ENCODE results near the gene TCAP. TPM values are rescaled to one million over a fixed set of nuclear protein-coding genes. Genes with fewer than 3 reads are reported as not detected.

Gene TCAP
- total RNA-seq, 1 donor, result not detected

- DNase-seq (ENCODE audit: low read depth), result no peak
- TF ChIP-seq CTCF (IDR thresholded peaks at IDR 0.05; ENCODE audit: insufficient read depth, low read depth, low read length), result no peak
These were observed 50.4 kb downstream of the TCAP start for GRCh38 chr17:39715375-39716072.

More at GRCh38 chr17:39715375-39716072, 50.4 kb downstream of the TCAP start:
- H3K4me3 ChIP-seq (ENCODE audit: low read depth, low read length), result no peak overlapping the region

Other genes with a start within 250 kb of the TCAP start
- gene MED1, start 214.1 kb upstream of the TCAP start, total RNA-seq, result 20.3 and 31.1 TPM in 2 replicates
- 39.3 and 39.6 TPM in 2 replicates for gene CDK12, start 203.9 kb upstream of the TCAP start, total RNA-seq
- not detected in 2 replicates for gene NEUROD2, start 57.4 kb upstream of the TCAP start, total RNA-seq
- gene PPP1R1B, start 38.4 kb upstream of the TCAP start, total RNA-seq, result not detected in 2 replicates
- 23.7 and 42.5 TPM in 2 replicates for gene STARD3, start 28.2 kb upstream of the TCAP start, total RNA-seq
- not detected in 2 replicates for gene PNMT, start 3.1 kb downstream of the TCAP start, total RNA-seq
- gene PGAP3, start 22.7 kb downstream of the TCAP start, total RNA-seq, result 4.7 and 7.7 TPM in 2 replicates
- 42.2 and 47.1 TPM in 2 replicates for gene ERBB2, start 34.7 kb downstream of the TCAP start, total RNA-seq
- 19.0 and 30.3 TPM in 2 replicates for gene MIEN1, start 65.2 kb downstream of the TCAP start, total RNA-seq
- 0.97 and 1.3 TPM in 2 replicates for gene GRB7, start 72.6 kb downstream of the TCAP start, total RNA-seq
- gene IKZF3, start 199.0 kb downstream of the TCAP start, total RNA-seq, result under 0.01 TPM in 2 replicates
- gene ZPBP2, start 202.9 kb downstream of the TCAP start, total RNA-seq, result not detected in 2 replicates